Ovary (tissue), 9 donors: Measurements from ENCODE around the gene CD2. TPM values are rescaled to one million over a fixed set of nuclear protein-coding genes. Genes with fewer than 3 reads are reported as not detected.
A peak's percentile ranks its signal among the peaks of the same experiment; 100 is the strongest.

Source experiments
- DNase-seq, 5 donors: peaks; one replicate each; pipeline ENCODE4 v3.0.0-alpha.2; 2019 to 2020
- H3K27ac ChIP-seq, 2 donors: fragments of 200-600 bp; one replicate each; pipeline versions ENCODE4 v1.5.1 to v1.8.0; 2019 to 2022
- H3K27me3 ChIP-seq: fragments of 200-600 bp; one replicate; pipeline ENCODE4 v1.8.0; 2022
- H3K36me3 ChIP-seq: fragments of 200-600 bp; sonication (generic); one replicate; pipeline ENCODE4 v1.5.1; 2019
- H3K4me1 ChIP-seq: one replicate; pipeline ENCODE4 v1.8.1; 2013; ENCODE audit warnings: mild to moderate bottlenecking, moderate library complexity; ENCODE audit not compliant: insufficient read depth
- H3K4me3 ChIP-seq: fragments of 200-600 bp; sonication (generic); one replicate; pipeline ENCODE4 v1.5.1; 2017
- H3K9me3 ChIP-seq, 2 donors: fragments of 200-600 bp in 1 of 2; sonication (generic) in 1 of 2; one replicate each; pipeline versions ENCODE4 v1.5.1 to v1.8.1; 2013 to 2019; ENCODE audit warnings: mild to moderate bottlenecking in 1 of 2, moderate library complexity in 1 of 2
- EP300 ChIP-seq: sonication (generic); formaldehyde crosslinking; IDR thresholded peaks from one replicate; pipeline ENCODE4 v1.6.1; 2017; ENCODE audit warnings: antibody characterized with exemption
- POLR2A ChIP-seq: fragments of 450-650 bp; IDR thresholded peaks from one replicate; pipeline ENCODE4 v1.6.1; 2017; ENCODE audit warnings: antibody characterized with exemption, mild to moderate bottlenecking, moderate library complexity
- WGBS, 3 donors: extraction: QIAGEN DNeasy Blood & Tissue Kit in 1 of 3; methylation state at CpG; one replicate each; pipeline versions ENCODE4 v1.1.5 to v1.1.7; 2013 to 2017; 5-methylcytosine and 5-hydroxymethylcytosine counted together
- intact Hi-C, 4 donors: fragments of 100-400 bp; cut with DNase I; formaldehyde crosslinking; loops; one replicate each; pipeline versions ENCODE4 v1.11.0 to v1.15.1; 2022 to 2023
- polyA plus RNA-seq, 2 donors: library from polyadenylated mRNA; stranded (reverse); fragments of 200-250 nt in 1 of 2; fragments of 350-450 nt in 1 of 2; fragmentation: Illumina TruSeq in 1 of 2; extraction: RNeasy Lipid Tissue Mini Kit (QIAGEN cat#74804) in 1 of 2; gene quantifications; one replicate each; pipeline ENCODE4 v1.2.3, GENCODE V29; 2013 to 2014
- total RNA-seq, 7 donors: library from RNA; depleted of rRNA in 2 of 7; stranded (reverse); fragments of >200 nt in 2 of 7; fragmentation: NEBNext Ultra II Directional in 3 of 7; extraction: Animal tissue kit (Norgen Biotek cat#: 25700) in 3 of 7; gene quantifications; one replicate each; pipeline versions ENCODE4 v1.1.0 to v1.2.4, GENCODE V29; 2016 to 2023
- TF ChIP-seq, protein P1 (sequence below), 3 donors: fragments of 450-650 bp in 2 of 3; fragments of 200-600 bp in 1 of 3; IDR thresholded peaks; one replicate each; pipeline versions ENCODE4 v1.5.1 to v1.8.0; 2016 to 2022; ENCODE audit warnings: antibody characterized with exemption in 3 of 3, mild to moderate bottlenecking in 1 of 3
- donor health status: DM: no; HTN: no; CAD: no; lungs with moderate emphysema.
- donor health status: DM: no; HTN: no; CAD: no.
- donor health status: Bipolar disorder and iron deficiency.
- donor health status: DM: yes; HTN: yes; CAD: no.
- donor health status: DM: no; HTN: no; CAD: no.
- donor health status: DM: yes; HTN: yes; CAD: no.

Gene CD2
- total and polyA plus RNA-seq, 9 donors: 0.30 to 11.1 (median 1.0) TPM

DNA sequence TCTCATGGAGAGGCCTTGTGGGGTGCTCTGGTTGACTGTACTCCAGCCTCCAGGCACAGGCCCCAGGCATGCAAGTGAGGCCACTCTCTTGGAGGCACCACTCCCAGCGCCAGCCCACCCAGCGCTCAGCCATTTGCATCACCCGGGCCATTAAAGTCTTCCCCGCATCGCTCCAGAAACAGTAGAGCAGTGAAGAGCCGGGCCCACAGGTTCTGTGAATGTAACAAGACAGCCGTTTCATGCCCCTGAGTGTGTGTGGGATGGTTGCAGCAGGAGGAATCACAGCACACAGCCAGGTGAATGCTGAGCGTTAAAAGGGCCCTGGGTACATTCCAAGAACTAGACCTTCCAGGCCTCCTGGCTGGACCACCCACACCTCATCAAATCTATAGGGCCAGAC lies 19.0 kb upstream of the CD2 start:
- Histone ChIP-seq H3K9me3 (no peaks in the 10 kb centered on the region), H3K4me1 (no peaks in the 10 kb centered on the region), H3K4me3 (no peak overlapping the region), H3K27me3 (no peaks in the 10 kb centered on the region), H3K27ac (no peak overlapping the region), H3K36me3 (no peaks in the 10 kb centered on the region)
- no peak for TF ChIP-seq POLR2A
- TF ChIP-seq, protein P1, sequence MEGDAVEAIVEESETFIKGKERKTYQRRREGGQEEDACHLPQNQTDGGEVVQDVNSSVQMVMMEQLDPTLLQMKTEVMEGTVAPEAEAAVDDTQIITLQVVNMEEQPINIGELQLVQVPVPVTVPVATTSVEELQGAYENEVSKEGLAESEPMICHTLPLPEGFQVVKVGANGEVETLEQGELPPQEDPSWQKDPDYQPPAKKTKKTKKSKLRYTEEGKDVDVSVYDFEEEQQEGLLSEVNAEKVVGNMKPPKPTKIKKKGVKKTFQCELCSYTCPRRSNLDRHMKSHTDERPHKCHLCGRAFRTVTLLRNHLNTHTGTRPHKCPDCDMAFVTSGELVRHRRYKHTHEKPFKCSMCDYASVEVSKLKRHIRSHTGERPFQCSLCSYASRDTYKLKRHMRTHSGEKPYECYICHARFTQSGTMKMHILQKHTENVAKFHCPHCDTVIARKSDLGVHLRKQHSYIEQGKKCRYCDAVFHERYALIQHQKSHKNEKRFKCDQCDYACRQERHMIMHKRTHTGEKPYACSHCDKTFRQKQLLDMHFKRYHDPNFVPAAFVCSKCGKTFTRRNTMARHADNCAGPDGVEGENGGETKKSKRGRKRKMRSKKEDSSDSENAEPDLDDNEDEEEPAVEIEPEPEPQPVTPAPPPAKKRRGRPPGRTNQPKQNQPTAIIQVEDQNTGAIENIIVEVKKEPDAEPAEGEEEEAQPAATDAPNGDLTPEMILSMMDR (IDR thresholded peaks at IDR 0.05): no peak
- 86 to 90% (median 86%) methylated on average over 8 of the region's 8 CpGs for WGBS, 3 donors
- intact Hi-C loops: loop anchor here in 2 of 4 donors (5.0 to 10.0 kb wide), 2 partner anchors 320 to 322 kb away; no protein-coding TSS in a partner anchor
- no peak for DNase-seq

DNA sequence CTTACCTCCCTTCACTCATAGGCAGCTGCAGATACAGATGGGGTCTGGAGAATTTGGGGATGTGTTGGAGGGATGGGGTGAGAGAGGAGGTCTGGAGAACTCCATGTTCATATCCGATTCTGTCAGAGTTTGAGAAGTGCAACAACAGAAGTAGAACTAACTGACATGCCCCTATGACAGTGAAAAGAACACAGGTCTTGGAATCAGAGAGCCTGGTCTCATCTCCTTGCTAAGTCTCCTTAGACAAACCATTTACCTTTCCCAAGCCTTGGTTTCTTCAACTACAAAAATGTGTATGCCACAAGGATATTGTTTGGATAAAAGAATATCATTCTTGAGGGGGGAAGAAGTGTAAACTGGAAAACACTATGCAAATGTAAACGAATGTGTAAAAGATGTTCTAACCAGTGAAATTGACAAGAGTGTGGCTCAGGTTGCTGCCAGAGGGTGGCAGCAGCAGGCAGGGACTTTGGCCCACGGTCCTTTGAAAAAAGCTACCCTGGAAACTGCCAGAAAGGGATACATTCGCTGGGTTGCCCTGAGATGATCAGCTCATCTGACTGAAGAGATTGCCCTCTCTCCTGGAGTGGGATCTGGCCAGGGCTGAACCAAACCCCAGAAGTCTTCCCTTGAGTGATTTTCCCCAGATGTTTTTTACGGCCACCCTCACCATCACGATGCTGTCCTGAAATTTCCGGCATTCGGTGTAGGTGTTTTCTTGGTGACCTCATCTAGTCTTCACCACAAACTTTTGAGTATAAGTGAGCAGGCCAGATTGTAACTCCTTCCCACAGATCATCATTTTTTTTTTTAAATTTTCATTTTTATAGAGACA lies 17.0 kb upstream of the CD2 start:
- peak in 3 of 5 donors; percentile 22 to 47 (median 26) for DNase-seq
- Histone ChIP-seq H3K4me3 (no peak overlapping the region), H3K27me3 (no peaks in the 10 kb centered on the region), H3K4me1 (no peaks in the 10 kb centered on the region), H3K9me3 (no peaks in the 10 kb centered on the region), H3K27ac (no peak overlapping the region), H3K36me3 (no peaks in the 10 kb centered on the region)
- intact Hi-C loops: loop anchor here in 2 of 4 donors (5.0 to 10.0 kb wide), 2 partner anchors 318 to 320 kb away; no protein-coding TSS in a partner anchor
- WGBS, 3 donors: 48 to 52% (median 50%) methylated on average over 8 of the region's 8 CpGs
- TF ChIP-seq, protein P1 (IDR thresholded peaks at IDR 0.05): no peak
- TF ChIP-seq EP300 (no peak), POLR2A (no peak)

DNA sequence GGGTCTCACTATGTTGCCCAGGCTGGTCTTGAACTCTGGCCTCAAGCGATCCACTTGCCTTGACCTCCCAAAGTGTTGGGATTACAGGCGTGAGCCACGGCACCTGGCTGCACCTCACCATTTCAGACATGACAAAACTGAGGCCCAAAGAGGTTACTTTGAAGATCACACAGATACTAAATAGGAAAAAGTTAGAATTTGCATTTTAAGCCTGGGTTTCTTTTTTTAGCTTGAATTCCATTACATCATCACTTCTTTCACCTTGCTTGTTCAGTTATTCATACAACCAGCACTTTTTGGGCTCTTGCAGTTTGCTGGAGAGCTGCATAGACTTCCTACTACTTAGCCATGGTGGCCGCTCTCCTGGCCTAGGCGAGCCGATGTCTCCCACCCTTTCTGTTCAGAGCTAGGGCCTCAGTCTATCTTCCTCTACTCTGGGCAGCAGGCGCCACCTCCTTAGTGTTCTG lies 16.3 kb upstream of the CD2 start:
- Histone ChIP-seq H3K27me3 (no peaks in the 10 kb centered on the region), H3K27ac (no peak overlapping the region), H3K9me3 (no peaks in the 10 kb centered on the region), H3K4me3 (no peak overlapping the region), H3K36me3 (no peaks in the 10 kb centered on the region), H3K4me1 (no peaks in the 10 kb centered on the region)
- TF ChIP-seq, protein P1 (IDR thresholded peaks at IDR 0.05): no peak
- no peak for TF ChIP-seq EP300
- TF ChIP-seq POLR2A: no peak
- no peak for DNase-seq
- WGBS, 3 donors: 88 to 95% (median 89%) methylated on average over 7 of the region's 7 CpGs
- intact Hi-C loops: loop anchor here in 2 of 4 donors (5.0 to 10.0 kb wide), 2 partner anchors 317 to 319 kb away; no protein-coding TSS in a partner anchor

DNA sequence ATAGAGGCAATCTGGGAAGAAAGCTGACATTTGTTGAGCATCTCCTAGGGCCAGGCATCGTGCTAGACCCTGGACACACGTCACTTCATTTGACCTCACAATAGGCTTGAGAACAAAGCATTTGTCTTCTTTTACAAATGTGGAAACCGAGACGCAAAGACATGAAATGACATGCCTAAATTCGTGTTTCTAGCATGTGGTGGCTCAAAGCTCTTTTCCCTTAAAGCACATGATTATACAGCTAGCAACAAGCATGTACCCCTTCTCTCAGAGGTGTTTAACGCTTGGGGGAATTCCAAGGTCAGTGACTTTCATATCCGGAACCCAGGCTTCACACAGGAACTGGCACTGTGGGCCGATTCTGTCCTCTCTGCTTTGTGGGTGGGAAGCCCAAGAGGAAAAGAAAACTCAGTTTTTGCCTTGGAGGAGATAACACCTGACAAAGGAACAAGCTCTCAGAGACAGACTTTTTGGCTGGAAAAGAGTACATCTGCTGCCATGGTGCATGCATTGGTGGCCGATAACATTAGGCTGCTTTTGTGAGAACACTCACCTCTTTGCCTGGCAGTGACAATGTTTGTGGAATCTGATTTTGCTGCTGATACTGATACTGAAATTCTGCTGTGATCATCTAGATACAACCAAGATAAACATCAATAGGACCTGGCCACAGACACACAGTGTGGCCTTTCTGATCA lies 15.4 kb upstream of the CD2 start:
- Histone ChIP-seq H3K9me3 (peaks cover 0 to 5% of the 10 kb centered on the region in 2 donors), H3K27me3 (no peaks in the 10 kb centered on the region), H3K4me1 (no peaks in the 10 kb centered on the region), H3K4me3 (no peak overlapping the region), H3K27ac (no peak overlapping the region), H3K36me3 (no peaks in the 10 kb centered on the region)
- WGBS, 3 donors: 74 to 79% (median 79%) methylated on average over 9 of the region's 9 CpGs
- TF ChIP-seq, protein P1 (IDR thresholded peaks at IDR 0.05): no peak
- TF ChIP-seq POLR2A: no peak
- no peak for TF ChIP-seq EP300
- intact Hi-C loops: loop anchor here in 2 of 4 donors (5.0 to 10.0 kb wide), 2 partner anchors 316 to 318 kb away; no protein-coding TSS in a partner anchor
- no peak for DNase-seq
